NCI-H460 (cell line): Measurements from ENCODE around the gene FADS6. TPM values are rescaled to one million over a fixed set of nuclear protein-coding genes. Genes with fewer than 3 reads are reported as not detected.
"Not testable (repeated sequence)": the region's sequence is repeated elsewhere in the genome, so short reads cannot be mapped to it uniquely, and the experiment has no call there.

Experiments
- DNase-seq: peaks from one replicate; pipeline ENCODE4 v3.0.0-alpha.2; 2016; ENCODE audit warnings: low read depth; ENCODE audit errors: extremely low read depth
- total RNA-seq: library from RNA; depleted of rRNA; stranded (reverse); fragments of >200 nt; shearing (Covaris generic); gene quantifications from 2 replicates; pipeline ENCODE4 v1.2.3, GENCODE V29; 2014

Gene FADS6
- total RNA-seq, 1 experiment from 2014 or later = not detected

- no peak for DNase-seq
Measured at GRCh38 chr17:74870512-74870911, 22.9 kb downstream of the FADS6 start.

- not testable (repeated sequence) for DNase-seq
Measured at GRCh38 chr17:74870028-74870427, 23.4 kb downstream of the FADS6 start.

GRCh38 chr17:74868908-74869255, 24.6 kb downstream of the FADS6 start:
- DNase-seq = no peak

GRCh38 chr17:74868251-74868907, 25.1 kb downstream of the FADS6 start:
- DNase-seq = no peak

GRCh38 chr17:74866198-74866835, 27.1 kb downstream of the FADS6 start:
- no peak for DNase-seq

- no peak for DNase-seq
Measured at GRCh38 chr17:74865504-74866197, 27.8 kb downstream of the FADS6 start.

- peak; percentile 53 for DNase-seq
Measured at GRCh38 chr17:74864866-74865395, 28.5 kb downstream of the FADS6 start.

- no peak for DNase-seq
Measured at GRCh38 chr17:74864297-74864865, 29.1 kb downstream of the FADS6 start.

- DNase-seq = no peak
Measured at GRCh38 chr17:74863420-74864296, 29.8 kb downstream of the FADS6 start.

GRCh38 chr17:74862919-74863318, 30.5 kb downstream of the FADS6 start:
- no peak for DNase-seq

- DNase-seq = peak; percentile 46
Measured at GRCh38 chr17:74862108-74862901, 31.1 kb downstream of the FADS6 start.

- DNase-seq = no peak
Measured at GRCh38 chr17:74861662-74862107, 31.7 kb downstream of the FADS6 start.

GRCh38 chr17:74860872-74861661, 32.4 kb downstream of the FADS6 start:
- no peak for DNase-seq

GRCh38 chr17:74860229-74860871, 33.1 kb downstream of the FADS6 start:
- DNase-seq = no peak

- DNase-seq = no peak
Measured at GRCh38 chr17:74859459-74860228, 33.8 kb downstream of the FADS6 start, which contains the start of gene GRIN2C. Gene GRIN2C, minus strand, starts transcription at chr17:74859885. Its CDS starts 4,793 bp downstream, at chr17:74855092.

GRCh38 chr17:74858672-74859458, 34.6 kb downstream of the FADS6 start:
- DNase-seq = no peak
